WI38 (cell line): ENCODE data around the gene GSN.

Experiments
- H3K4me3 ChIP-seq: 2 replicates; pipeline ENCODE4 v1.5.1; 2011; ENCODE audit warnings: low read depth, mild to moderate bottlenecking, control low read depth, low read length
- CTCF ChIP-seq: IDR thresholded peaks from 2 replicates; pipeline ENCODE4 v1.5.1; 2012; ENCODE audit warnings: low read depth, mild to moderate bottlenecking, control low read depth, low read length

GSN gene

GRCh38 chr9:121297389-121297788 lies 29.4 kb downstream of the GSN start:
- TF ChIP-seq CTCF: no peak
- no peak overlapping the region for H3K4me3 ChIP-seq

- TF ChIP-seq CTCF: no peak
- no peak overlapping the region for H3K4me3 ChIP-seq
These were observed 30.1 kb downstream of the GSN start for GRCh38 chr9:121298016-121298538.

GRCh38 chr9:121298689-121299466 lies 30.9 kb downstream of the GSN start:
- H3K4me3 ChIP-seq: peak overlapping the region; percentile 44
- no peak for TF ChIP-seq CTCF

GRCh38 chr9:121299467-121300282 lies 31.7 kb downstream of the GSN start:
- no peak for TF ChIP-seq CTCF
- H3K4me3 ChIP-seq: peak overlapping the region; percentile 44

- TF ChIP-seq CTCF: no peak
- H3K4me3 ChIP-seq: peak overlapping the region; percentile 44
These were observed 32.5 kb downstream of the GSN start for GRCh38 chr9:121300283-121301119.

- TF ChIP-seq CTCF: no peak
- H3K4me3 ChIP-seq: no peak overlapping the region
These were observed 33.9 kb downstream of the GSN start for GRCh38 chr9:121301881-121302286.
